HG02870 (cell line): Measurements from ENCODE around the gene MAPK1.
"Not testable (repeated sequence)": the region's sequence is repeated elsewhere in the genome, so short reads cannot be mapped to it uniquely, and the experiment has no call there.

Experiments
- ATAC-seq: cut with Tn5 transposase; IDR thresholded peaks from one replicate; pipeline ENCODE4 v1.9.1; 2021; ENCODE audit warnings: mild to moderate bottlenecking, moderate library complexity; ENCODE audit not compliant: unreplicated experiment

Gene MAPK1

DNA sequence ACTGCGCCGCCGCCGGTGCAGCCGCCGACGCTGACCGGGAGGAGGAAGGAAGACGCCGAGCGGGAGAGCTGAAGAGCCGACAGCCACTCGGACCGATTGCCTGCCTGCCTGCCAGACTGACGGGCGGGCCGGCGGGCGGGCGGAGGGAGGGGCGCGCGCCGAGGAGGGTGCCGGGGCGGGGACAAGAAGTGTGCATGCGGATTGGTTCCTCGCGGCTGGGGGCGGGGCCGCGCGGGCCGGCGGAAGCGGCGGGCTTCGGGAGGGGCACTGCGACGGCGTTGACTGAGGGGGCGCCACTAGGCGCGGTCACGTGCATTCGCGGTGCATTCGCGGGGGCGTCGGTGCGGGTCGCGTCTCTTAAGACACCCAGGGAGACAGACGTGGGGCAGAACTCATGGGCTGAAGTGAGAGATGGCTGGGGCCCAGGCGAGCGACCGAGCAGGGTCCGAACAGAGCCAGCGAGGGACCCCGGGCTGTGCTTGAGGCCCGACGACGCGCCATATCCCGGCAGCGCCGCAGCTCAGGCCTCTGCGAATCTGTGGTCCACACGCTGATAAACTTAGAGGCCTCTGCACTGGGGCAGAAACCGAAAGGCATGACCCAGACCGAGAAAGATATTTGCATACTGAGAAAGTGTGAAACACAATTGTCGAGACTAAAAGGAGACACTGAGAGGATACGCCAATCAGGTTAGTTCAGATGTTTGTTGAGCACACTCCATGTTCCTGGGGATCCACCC lies at the start of gene MAPK1:
Gene MAPK1, minus strand, starts transcription at position 118 of the 739 bp plus-strand sequence. CDS start 205 bp downstream, outside the sequence.
- peak; percentile 84 for ATAC-seq

DNA sequence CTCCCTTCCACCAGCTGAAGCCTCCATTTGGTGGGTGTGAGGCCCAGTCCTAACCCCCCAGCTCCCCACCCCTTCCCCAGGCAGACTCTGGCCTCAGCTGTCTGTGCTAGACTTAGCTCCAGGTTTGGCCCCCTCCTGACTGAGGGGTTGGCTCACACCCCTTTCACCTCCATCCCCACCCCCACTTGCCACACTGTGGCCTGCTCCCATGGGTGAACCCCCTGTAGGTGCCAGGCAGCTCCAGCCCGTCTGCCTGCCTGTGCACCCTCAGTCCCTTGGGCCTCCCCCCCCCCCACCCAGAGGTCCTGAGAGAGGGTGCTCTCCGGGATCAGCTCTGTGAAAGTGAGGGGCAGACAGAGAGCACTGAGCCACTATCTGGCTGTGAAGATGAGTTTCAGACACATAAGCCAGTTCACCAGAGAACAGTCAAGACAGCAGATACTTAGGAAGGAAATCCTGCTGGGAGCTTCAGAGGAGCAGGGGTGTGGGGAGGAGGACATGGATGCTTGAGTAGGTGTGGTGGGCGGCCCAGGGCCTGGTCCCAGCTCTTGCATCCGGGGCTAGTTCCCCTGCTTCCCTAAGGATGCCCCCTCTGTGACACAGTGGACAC lies 49.0 kb upstream of the MAPK1 start:
- no peak for ATAC-seq

DNA sequence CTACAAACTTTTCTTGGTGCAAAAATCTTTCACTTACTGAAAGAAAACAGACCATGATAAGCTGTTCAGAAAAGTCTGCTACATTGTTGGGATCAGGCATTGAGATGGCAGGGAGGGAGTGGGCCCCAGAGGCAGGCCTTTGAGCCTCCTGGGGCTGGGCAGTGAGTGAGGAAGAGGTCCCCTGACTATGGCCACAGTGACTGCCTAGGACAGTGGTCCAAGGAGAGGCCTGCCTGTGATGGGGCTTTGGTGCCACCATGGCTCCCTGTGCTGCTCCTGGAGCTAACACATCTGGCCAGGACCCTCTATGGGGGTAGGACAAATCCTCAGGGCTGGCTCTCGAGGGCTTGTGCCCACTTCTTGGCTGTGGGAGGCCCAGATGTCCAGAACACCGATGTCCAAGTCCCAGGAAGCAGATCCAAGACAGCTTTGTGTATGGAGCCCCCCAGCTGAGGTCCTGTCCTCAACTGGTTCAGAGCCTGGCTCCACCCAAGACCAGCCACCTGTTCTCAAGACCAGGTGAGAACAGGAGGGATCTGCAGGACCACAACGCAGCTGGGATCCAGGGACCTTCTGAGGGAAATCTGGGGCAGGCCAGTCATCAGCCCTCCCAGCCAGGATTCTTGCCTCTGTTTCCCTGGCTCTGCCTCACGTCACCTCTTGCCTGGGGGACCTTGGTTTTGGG lies 48.3 kb upstream of the MAPK1 start:
- no peak for ATAC-seq

GRCh38 chr22:21914033-21914642 lies 46.7 kb upstream of the MAPK1 start:
- ATAC-seq = not testable (repeated sequence)

GRCh38 chr22:21910367-21910766 lies 42.9 kb upstream of the MAPK1 start:
- not testable (repeated sequence) for ATAC-seq

DNA sequence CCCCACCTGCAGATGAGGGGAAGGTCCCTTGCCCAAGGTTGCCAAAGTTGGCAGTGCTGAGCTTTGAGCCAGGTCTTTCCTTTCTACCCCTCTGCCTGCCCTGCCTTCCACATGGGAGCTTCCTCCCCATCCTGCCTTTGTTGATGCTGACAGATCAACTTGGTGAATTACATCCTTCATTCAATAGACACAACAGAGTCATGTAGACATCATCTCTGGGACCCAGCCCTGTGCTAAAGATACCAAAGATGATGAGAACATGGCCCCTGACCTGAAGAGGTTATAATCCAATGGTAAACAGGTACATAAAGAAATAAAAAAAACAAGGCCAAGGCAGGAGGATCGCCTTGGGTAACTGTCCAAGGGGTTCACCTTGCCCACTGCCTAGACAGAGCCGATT lies 42.4 kb upstream of the MAPK1 start:
- no peak for ATAC-seq

GRCh38 chr22:21907638-21908522 lies 40.4 kb upstream of the MAPK1 start:
- no peak for ATAC-seq

DNA sequence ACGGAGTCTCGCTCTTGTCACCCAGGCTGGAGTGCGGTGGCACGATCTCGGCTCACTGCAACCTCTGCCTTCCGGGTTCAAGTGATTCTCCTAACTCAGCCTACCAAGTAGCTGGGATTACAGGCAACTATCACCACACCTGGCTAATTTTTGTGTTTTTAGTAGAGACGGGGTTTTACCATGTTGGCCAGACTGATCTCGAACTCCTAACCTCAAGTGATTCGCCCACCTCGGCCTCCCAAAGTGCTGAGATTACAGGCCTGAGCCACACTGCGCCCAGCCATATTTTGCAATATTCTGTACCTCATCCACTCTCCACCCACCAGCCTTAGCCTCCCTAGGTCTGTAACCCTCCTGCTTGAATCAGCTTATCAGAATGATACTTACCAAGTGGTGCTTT lies 37.8 kb upstream of the MAPK1 start:
- ATAC-seq = not testable (repeated sequence)

- no peak for ATAC-seq
Measured at GRCh38 chr22:21904250-21904789, 36.9 kb upstream of the MAPK1 start.

DNA sequence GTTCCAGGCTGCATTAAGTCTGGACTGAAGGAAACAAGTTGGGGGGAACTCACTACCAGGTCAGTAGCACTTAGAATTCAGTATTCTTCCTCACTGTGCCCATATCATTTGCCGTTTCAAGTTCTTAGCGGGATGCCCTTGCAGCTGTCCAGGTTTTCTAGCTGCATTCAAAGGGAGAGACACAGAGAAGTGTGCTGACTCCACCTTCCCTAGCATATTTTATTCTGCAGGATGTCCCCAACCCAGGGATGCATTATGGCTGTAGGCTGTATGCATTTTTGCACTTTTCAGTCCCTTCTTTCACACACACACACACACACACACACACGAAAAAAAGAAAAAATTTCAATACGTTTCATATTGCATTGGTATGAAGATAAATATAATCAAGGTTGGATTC lies 35.8 kb upstream of the MAPK1 start:
- no peak for ATAC-seq

DNA sequence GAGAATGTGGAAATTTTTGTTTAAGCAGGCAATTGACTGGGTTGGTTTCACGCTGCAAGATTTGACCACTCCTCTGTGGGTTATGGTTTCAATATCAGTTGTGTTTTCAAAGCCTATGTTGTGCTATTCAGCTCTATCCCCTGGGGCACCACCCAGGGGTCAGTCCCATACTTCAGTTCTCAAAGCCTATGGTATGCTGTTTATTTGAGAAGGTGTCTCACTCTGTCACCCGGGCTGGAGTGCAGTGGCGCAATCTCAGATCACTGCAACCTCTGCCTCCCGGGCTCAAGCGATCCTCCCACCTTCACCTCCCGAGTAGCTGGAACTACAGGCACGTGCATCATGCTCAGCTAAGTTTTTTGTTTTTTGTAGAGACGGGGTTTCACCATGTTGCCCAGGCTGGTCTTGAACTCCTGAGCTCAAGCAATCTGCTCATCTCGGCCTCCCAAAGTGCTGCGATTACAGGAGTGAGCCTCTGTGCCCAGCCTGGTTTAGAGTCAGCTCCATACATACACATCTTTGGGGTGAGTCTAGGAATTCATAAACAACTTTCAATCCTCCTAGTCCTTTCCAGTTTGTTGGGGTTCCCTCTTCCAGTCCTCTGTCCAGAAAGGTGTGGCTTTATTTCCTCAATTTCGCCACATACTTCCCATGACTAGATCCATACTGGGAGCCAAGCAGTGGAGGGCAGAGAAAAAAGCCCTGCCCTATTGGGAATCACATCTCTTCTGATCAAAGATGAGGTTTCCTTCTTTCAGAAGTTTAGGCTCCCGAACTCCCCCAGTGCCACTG lies 35.0 kb upstream of the MAPK1 start:
- no peak for ATAC-seq

DNA sequence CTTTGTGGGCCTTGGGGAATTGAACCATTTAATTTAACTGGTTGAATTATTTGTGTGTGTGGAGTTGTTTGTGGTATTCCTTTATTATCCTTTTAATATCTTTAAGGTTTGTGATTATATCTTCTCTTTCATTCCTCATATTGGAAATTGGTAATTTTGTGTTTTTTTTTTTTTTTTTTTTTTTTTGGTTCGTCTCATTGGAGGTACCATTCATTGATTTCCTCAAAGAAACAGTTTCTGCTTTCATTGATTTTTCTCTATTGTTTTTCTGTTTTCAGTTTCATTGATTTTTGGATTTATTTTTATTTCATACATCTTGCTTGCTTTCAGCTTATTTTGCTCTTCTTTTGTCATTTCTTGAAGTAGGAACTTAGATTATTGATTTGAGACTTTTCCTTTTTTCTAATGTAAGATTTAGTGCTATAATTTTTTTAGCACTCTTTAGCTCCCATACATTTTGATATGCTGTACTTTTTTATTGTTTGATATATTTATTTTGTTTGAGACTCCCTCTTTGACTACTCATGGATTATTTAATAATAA lies 31.0 kb upstream of the MAPK1 start:
- no peak for ATAC-seq

- no peak for ATAC-seq
Measured at GRCh38 chr22:21896951-21897513, 29.6 kb upstream of the MAPK1 start.

DNA sequence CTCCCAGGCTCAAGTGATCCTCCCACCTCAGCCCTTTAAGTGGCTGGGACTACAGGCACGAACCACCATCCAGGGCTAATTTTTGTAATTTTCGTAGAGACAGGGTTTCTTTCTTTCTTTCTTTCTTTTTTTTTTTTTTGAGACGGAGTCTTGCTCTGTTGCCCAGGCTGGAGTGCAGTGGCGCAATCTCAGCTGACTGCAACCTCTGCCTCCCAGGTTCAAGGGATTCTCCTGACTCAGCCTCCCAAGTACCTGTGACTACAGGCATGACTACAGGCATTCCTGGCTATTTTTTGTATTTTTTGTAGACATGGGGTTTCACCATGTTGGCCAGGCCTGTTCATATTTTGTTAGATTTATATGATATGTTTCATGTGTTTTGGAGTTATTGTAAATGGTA lies 28.8 kb upstream of the MAPK1 start:
- ATAC-seq = not testable (repeated sequence)

DNA sequence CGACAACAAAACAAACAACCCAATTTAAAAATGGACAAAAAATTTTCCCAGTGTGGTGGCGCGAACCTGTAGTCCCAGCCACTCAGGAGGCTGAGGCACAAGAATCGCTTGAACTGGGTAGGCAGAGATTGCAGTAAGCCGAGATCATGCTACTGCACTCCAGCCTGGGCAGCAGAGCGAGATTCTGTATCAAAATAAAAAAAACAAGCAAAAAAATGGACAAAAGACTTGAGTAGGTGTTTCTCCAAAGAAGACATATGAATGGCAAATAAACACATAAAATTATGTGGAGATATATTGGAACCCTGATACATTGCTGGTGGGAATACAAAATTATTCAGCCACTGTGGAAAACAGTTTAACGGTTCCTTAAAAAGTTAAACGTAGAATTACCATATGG lies 27.4 kb upstream of the MAPK1 start:
- ATAC-seq = no peak

DNA sequence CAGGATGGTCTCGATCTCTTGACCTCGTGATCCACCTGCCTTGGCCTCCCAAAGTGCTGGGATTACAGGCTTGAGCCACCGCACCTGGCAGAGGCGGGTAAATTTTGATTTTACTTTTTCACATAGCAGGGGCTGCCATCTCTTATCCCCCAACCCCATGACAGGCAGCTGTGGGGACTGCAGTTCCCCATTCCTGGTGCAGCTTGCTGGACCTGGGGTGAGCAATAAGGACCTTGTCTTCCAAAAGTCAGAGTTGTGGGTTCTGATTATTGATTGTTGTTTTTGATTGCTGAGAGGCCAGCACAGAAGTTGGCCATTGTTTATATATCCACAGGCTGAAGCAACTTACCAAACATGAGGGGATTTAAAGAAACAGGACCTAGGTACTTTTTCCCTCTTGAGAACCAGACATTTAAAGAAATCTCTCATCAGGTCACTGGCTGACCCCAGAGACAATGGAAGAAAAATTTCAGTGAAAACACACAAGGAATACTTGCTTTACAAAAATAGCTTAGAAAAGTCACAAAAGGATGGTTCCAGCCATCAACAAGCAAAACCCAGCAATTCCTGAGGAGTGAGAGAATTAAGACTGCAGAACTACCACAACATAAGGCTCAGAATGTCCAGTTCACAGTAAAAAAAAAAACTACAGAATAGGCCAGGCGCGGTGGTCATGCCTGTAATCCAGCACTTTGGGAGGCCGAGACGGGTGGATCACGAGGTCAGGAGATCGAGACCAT lies 22.0 kb upstream of the MAPK1 start:
- ATAC-seq = no peak

- no peak for ATAC-seq
Measured at GRCh38 chr22:21887841-21888240, 20.4 kb upstream of the MAPK1 start.

DNA sequence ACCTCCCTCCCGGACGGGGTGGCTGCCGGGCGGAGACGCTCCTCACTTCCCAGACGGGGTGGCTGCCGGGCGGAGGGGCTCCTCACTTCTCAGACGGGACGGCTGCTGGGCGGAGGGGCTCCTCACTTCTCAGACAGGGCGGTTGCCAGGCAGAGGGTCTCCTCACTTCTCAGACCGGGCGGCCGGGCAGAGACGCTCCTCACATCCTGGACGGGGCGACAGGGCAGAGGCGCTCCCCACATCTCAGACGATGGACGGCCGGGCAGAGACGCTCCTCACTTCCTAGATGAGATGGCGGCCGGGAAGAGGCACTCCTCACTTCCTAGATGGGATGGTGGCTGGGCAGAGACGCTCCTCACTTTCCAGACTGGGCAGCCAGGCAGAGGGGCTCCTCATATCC lies 16.5 kb upstream of the MAPK1 start:
- not testable (repeated sequence) for ATAC-seq
